ENCODE results near the gene ANO2.
A peak's percentile ranks its signal among the peaks of the same experiment; 100 is the strongest.
"Not testable (repeated sequence)": the region's sequence is repeated elsewhere in the genome, so short reads cannot be mapped to it uniquely, and the experiment has no call there.

ANO2 gene

DNA sequence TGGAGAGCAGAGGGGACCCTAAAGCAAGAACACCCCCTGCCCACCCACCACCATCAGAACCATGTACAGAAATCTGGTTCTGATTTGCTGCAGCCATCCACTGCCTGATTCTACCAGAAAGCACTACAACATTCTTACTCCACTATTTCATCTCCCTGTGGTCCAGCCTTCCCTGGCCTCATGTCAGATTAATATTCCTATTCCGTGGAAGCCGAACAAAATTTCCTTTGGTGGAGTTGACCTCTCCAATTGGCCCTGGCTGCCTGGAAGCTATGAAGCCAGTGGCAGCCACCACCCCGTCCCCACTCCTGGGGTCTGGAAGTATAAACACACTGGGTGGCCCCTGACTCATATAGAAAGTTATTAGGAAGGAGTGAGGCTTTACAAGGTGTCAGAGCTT, 60.2 kb downstream of the ANO2 start:
- DNase-seq, result no peak

DNA sequence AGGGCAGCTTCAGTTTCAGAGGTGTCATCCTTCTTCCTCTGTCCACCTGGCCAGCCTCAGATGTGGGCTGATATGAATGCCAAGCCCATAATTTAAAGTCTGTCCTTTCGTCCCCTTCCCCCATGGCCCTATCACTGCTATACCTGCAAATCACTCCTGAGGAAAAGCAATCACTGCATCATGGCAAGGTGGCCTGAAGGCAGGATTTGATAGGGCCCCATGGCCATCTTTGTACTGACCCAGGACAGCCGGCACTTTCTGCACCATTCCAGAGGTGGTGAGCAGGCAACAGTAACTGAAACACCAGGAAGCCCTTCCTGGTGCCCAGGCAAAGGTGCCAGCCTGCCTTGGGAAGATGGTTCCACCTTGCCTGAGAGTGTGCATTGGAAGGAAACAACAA, 60.8 kb downstream of the ANO2 start:
- no peak for DNase-seq

DNA sequence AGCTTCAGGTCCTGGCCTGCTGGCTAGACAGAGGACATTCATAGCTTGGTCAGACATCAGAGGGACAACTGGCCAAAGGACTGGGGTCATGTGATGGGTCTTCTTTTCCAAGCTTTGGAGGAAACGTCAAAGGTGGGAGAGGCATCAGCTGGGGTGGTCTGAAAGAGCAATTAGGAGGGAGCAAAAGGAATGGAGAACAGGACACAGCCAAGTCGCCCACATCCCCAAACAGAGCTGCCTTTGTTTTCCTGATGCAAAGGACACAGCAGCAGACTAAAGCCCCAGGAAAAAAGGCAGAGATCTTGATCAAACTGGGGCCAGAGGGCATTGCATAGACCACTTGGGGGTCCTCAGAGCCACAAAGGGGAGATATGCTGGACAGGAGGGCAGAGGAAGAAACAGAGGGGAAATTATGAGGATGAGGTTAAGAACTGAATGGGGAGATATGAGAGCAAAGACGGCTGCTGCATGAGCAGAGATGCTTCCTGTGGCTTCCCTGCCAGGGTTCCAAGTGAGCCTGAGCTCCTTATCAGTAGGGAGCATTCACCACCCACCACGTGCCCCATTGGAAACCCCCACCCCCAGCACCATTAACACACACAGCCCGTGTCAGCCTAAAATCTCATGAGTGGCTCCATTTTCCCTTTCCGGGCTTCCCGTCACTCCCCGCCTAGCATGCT, 62.4 kb downstream of the ANO2 start:
- no peak for DNase-seq

DNA sequence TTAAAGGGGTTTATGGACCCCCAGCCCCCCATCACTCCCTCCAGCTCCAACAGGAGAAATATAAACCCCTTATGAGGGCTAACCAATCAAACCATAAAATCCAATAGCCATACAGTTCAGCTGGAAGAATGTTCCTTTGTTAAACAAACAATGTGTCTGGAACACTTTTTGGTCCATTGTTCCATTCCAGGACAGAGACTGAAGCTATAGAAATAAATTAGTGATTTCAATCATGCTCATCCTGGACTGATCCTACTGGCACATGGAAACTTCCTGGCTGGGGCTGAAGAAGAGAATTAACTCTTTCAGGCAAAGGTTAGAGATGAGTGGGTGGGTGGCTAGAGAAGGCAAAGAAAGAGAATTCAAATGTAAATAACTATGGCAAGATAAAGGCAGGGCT, 63.4 kb downstream of the ANO2 start:
- DNase-seq, result no peak

DNA sequence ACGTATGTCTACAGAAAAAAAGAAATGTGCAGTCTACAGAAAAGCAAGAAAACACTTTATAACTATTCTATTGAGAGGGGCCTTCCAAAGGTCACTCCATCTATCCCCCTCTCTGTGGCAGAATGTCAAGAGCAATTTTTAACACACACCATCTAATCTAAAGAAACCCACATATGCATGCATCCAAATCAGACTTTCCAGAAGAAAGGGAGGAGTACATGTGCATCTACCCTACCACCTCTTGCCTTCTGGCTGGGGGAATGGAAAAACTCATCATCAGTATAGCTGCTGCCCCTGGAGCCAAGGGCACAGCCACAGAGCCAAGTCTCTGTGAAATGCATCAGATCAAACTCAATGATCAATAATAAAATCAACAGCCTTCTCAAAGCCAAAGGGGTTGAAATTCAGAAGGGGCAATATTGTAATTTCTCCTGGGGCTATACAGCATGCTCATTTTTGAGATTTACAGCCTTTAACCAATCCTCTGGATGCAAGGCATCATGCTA, 63.9 kb downstream of the ANO2 start:
- DNase-seq, result no peak

DNA sequence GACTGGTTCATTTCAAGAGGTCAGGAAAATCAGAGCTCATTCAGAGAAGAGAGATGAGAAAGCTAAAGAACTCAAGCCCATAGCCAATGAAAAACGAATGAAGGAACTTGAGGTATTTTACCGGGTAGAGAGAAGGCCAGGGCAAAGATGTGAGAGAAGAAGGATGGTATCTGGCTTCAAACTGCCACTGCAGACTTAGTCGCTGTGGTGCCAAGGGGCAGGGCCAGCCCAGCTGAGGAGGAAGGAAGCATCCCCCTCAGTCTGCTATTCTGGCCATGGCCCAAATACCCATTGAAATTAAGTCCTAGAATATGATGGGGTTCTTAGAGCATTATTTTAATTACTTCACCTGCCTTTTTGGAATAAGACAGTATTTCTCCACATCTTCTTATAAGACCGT, 69.2 kb downstream of the ANO2 start:
- no peak for DNase-seq

DNA sequence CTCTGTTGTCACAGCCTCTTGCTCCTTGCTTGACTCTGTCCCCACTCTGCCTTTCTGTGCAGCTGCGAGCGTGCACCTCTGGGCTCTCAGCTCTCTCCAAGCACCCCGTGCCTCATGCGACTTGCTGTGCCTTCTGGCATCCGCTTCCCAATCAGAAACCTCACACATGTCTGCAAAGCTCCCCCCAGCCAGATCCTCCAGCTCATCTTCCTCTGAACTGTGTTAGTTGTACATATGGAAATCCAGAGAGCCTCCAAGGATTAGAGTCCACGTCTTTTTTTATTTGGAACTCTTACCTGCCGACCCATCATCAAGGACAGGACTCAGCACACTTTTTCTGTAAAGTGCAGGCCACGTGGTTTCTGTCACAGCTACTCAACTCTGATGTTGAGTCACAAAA, 70.5 kb downstream of the ANO2 start:
- DNase-seq, result no peak

DNA sequence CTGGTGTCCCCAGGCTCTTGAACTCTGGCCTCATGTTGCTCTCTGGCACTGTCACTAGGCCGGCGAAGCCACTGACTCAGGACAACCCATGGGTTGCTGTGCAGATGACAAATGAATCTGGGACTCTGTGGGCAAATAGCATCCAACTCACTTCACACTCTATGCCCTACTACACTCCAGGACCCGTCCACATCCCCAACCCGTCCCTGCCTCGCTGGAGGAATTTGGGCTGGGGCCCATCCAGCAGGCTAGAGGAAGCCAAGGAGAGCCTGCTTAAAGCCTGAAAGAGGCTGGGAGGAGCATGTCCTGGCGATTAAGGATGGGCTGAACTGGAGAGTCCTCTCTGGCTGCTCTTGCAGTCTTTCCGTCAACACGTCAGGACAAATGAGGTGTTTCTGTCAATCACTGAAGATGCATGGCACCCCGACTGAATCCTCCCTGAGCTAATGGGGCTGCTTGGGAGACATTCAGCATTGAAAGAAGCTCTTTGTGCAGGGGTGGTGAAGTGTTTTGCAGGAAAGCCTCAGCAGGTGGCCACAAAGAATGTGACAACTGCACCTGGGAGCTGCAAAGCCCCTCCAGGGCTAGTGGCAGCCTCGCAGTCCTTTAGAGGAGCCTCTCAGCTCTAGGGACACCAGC, 71.7 kb downstream of the ANO2 start:
- DNase-seq, result no peak

DNA sequence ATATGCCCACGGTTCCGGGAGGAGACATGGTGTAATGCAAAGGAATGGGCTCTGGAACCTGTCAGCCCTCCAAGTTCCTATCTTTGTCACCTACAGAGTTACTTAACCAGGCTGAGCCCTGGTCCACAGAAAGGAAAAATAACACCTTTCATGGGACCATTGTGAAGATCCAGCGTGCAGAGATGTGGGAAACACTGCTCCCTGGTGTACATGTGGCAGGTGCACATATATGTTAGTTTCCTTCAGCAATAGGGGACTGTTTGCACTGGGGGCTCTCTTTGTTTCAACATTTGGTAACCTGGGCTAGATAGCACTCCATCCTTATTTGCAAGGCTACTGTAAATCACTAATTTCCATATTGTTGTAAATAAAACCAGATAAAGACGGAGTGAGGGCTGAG, 72.3 kb downstream of the ANO2 start:
- DNase-seq, result peak; percentile 26

DNA sequence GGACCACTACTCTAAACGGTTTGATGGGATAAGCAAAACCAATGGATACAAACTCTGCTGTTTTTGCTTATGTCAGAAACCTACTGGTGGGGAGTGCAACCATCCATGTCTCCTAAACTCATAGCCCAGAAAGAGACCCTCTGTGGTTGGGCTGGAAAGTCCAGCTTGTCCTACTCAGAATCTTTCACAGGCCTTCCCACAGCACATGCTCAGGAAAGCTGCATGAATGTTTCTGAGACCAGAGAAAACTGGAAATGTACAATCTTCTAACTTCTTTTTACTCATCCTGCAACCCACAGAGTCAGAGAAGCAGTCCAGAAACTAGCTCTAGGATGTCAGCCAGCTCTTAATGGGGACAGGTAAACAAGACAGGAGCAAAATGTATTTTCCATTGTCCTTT, 73.3 kb downstream of the ANO2 start:
- no peak for DNase-seq

DNA sequence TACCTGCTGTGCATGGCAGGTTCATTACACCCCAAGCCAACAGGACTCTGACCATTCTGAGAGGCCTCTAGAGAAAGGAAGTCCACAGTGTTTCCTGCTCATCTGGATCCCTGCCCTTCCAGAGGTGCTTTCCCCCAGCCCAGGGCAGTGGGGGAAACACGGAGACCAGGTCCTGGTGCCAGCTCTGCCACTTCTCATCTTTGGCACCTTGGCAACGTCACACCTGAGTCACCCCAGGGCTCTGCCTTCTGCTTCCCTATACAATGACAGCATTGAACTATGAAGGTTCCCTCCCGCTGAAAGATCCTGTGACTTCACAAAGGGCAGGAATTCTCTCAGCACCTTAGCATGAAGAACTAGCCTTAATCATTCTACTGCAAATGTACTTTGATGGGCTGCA, 74.9 kb downstream of the ANO2 start:
- no peak for DNase-seq

DNA sequence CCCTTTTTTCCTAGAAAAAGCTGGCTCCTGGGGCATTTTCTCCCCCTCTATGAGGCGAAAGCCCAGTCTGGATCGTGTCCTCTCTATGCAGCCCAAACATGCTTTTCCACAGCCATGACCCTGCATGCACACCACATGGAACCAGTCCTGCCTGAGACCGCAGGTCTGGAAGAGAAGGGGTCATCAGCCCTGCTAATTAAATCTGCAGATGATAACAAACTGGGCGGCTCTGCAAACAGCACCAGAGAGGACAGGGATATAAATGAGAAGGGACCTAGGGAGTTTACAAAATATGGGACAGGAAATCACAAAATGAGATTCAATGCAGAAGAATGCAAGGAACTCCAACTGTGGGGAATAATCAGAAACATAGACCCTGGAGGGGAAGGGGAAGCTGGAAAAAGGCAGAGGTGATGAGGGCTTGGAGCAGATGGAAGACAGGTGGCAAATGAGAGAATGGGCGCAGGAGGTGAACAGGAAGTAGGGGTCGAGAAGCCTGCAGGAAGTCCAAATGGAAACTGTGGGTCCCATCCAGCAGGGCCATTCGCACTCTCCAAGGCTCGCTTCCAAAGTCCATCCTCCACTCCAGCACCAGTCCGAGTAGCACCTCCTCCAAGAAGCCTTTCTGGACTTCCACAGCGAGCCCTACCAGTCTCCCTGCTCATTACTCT, 76.3 kb downstream of the ANO2 start:
- DNase-seq, result no peak

DNA sequence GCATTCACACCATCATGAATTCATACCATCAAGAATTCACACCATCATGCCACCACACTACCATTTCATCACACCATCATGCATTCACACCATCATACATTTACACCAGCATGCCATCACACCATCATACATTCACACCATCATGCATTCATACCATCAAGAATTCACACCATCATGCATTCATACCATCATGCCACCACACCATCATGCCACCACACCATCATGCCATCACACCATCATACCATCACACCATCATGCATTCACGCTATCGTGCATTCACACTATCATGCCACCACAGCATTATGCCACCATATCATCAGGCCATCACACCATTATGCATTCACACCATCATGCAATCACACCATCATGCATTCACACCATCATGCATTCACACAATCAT, 79.7 kb downstream of the ANO2 start:
- DNase-seq, result no peak

DNA sequence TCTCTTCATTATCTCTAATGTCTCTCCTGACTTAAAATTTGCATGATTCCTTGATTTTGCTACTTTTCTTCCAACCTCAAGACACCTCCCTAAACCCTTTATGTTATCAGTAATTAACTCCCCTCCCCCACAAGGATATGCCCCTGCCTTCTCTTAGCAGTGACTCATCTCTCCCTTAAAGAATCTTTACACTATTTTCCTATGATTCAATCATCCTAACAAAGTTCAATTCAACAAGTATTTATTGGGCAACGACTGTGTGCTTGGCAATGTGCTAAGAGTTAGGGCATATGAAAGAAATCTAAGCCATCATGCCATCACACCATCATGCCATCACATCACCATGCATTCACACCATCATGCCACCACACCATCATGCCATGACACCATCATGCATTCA, 80.1 kb downstream of the ANO2 start:
- no peak for DNase-seq

DNA sequence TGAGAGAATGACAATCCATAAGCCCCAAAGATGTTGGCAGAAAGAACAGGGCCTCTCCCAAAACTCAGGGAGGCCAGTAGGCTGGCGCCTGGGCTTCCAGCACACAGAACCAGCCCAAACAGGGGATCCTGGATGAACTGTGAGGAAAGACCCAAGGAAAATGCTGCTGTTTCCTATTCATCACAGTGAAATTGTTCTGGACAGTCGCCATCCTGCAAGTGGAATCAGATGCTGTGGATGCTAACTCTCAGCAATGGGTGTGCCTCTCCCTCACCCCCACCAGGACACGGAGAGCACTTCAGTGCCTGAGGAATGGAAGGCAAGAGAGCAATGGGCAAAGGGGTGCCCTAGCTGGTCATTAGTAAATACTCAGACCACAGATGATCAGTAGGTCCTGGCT, 80.8 kb downstream of the ANO2 start:
- no peak for DNase-seq

DNA sequence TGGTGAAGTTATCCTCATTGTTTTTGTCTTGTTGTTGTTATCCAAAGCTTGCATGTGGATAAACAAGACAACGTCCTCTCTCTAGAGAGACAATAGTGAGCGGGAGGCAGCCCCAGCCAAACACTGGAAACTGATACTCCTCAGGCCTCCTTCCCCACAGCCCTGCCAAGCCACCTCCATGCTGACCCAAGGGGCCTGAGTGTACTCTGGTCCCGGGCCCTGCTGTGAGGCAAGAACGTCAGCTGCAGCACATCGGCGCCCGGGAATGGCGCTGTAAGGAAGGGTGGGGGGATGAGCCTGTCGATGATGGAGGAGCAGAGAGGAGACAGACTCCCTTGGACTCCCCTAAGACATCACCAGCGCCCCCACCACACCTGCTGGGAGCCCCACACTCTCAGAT, 83.6 kb downstream of the ANO2 start:
- no peak for DNase-seq

DNA sequence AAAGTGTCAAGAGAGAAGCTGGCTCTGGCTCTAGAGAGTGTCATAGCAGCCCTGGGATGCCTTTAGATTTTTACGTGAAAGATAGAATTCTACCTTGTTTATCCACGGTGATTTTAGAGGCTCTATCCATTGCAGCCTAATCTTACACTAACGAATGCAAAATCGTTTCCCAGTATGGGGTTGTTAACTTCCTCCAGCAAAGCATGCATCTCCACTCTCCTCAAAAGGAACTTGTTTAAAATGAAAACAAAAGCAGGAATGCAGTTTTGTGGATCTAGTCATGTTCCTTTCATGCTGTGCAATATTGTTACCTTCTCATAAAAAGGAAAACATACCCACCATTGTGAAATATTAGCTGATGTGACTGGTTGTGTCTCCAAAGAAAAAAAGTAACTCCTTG, 88.4 kb downstream of the ANO2 start:
- no peak for DNase-seq

DNA sequence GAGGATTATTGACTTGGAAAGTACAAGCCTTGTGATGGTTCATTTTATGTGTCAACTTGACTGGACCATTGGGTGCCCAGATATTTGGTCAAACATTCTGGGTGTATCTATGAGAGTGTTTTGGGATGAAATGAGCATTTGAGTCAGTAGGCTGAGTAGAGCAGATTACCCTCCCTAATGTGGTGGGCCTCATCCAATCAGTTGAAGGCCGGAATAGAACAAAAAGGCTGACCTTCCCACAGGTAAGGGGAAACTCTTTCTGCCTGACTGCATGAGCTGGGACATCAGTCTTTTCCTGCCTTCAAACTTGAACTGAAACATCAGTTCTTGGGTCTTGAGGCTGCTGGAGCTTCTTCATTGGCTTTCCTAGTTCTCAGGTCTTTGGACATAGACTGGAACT, 98.1 kb downstream of the ANO2 start:
- DNase-seq, result no peak

DNA sequence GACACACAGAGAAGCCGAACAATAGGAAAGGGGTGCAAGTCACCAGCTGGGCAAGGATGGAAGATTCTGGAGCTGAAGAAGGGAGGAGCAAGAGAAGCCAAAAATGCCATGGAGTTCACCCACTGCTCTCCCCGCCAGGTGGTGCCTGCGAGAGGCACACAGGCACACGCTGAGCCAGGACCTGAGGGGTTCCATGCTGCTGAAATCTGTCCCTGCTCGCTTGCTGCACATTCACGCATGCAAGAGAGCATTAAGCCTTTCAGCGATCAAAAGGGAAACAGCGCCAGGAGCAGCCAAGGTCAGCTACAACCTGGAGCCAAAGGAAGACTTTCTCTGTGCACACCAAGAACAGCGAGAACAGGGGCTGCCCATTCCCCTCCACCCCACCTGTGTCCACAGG, 104.1 kb downstream of the ANO2 start:
- DNase-seq, result no peak

DNA sequence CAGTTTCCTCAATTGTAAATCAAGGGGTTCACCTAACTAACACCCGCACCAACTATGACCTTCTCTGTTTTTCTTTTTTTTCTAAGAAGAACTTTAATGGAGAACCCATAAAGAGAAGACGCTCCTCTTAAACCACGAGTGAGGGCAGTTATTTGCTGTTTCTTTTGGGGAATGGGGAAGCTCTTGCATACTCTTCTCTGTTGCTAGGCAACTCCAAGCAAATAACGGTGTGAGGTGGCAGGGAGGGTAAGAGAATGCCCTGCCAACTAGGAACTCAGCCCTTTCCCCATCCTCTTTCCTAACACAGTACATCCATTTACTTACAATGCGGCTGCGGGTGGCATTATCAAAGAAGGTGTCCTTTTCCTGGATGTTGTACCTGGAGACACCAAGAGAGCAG, 114.9 kb downstream of the ANO2 start:
- DNase-seq, result no peak

DNA sequence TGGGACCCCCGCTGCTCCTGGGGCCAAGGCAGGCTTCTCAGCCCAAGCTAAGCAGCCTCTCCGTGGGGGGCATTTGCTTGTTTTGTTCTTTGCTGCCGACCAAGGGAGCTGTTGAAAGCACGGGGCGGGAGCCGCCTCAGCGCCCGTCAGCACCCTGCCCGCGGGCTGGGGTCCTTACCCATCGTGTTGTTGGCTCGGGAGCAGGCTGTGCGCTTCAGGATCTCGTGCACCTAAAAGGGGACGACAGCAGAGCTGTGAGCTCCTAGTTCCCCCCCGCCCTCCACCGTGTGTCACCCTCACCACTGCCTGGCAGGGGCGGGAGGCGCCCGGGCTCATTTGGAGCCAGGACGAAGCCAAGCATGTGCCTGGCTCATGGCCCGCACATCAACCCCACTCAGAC, 117.5 kb downstream of the ANO2 start:
- DNase-seq, result no peak

DNA sequence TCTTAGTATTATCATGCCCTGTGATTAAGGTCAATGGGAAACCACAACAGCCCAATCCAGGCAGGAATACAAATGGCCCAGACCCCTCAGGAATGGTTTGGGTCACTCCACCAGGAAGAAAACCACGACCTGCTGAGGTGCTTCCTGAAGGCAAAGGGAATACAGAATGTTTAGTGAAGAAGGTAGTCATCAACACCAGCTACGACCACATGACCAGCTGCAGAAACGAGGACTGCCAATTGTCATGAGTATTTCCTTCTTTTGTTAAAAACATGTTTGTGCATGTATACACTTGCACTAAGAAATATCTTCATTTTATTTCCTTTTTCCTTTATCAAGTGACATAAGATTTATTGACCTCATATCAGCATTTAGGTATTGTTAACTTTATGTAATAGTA, 119.3 kb downstream of the ANO2 start:
- not testable (repeated sequence) for DNase-seq

DNA sequence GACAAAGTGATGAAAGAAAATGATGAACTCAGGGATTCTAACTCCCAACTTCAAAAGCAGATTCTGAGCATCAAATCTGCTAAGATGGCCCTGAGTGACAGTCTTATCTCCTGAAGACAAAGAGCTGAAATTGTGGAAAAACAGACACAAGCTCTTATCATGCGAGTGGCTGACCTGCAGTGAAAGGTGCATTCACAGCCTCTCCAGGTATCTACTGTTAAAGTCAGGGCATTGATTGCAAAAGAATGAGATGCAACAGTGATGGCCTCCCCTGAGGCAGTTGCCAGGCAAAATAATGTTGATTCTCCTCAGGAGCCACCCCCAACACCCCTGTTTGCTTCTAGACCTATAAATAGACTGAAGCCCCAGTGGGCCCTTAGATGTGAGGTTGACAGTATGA, 126.2 kb downstream of the ANO2 start:
- DNase-seq, result not testable (repeated sequence)

DNA sequence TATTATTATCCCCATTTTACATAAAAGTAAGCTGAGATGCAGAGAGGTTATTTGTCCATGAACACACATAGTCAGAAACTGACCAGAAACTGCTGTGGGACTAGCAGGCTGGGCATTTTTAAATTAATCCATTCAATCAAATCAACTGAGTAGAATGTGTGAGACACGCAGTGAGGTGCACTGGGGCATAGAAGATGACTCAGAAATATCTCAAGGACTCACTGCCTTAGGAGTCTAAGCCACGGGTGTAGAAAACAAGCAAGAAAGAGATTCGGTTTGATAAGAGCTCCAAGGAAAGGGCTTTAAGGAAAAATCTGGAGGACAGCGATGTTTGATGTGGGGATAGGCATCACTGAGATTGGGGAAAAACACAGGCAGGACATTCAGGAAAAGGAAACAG, 127.8 kb downstream of the ANO2 start:
- DNase-seq, result no peak

DNA sequence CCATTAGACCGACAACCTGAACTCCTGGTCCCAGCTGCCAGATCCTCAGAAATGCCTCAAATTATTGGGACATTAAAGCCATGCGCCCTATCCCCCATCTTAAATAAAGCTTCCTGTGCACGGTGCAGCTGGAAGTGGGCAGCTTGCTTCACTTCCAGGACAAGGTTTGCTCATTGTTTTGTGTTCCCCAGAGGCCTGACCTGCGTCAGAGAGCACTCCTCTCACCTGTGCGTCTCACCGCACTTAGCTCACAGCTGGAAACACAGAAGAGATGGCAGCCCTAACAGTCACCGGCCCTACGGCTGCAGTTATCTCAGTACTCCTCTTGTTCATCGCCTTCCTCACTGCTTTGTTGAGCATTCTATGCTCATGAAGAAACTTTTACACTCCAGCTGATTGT, 135.5 kb downstream of the ANO2 start:
- DNase-seq, result peak; percentile 55
